GM19455 (cell line): ENCODE measurements around the gene PCYT1B.
"Not testable (repeated sequence)": the region's sequence is repeated elsewhere in the genome, so short reads cannot be mapped to it uniquely, and the experiment has no call there.

Experiments
- ATAC-seq: cut with Tn5 transposase; IDR thresholded peaks from one replicate; pipeline ENCODE4 v1.9.1; 2021; ENCODE audit not compliant: unreplicated experiment

The PCYT1B gene

DNA sequence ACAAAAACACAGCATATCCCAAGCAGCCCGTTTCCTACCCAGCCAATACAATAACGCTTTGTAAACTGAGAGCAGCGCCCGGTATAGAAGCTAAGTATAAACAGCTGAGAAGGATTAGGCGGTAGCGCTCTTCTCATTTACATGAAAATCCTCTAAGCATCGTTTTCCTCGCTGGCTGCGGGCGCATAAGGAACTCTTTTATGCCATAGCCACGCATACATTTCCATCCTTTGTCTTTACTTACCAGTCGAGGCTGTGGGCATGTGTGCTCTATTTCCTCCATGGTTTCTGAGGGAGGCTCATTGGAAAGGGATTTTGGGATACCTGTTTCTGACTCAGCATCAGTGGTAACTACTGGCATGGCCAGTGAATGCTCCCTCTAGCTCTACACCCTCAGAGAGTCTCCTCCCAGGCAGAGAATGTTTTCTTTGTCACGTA is 383 bp downstream of the PCYT1B start:
- no peak for ATAC-seq

DNA sequence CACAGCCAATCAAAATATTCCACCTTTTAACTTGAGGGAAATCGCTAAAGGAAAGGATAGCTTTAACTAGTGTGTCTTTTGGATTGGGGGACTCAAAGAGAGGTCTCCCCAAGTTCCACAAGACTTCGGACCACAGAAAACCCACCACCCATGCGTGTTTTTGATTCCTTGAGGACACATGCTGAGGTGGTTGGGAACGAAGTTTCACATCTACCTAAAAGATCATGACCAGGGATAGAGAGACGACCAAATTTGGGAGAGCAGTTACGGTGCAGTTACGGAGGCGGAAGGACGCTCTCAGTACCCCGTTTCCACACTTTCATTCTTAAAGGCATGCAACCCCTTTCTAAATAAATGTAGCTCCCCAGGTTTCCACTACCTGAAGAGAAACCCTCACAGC is 1.1 kb downstream of the PCYT1B start:
- ATAC-seq: no peak

DNA sequence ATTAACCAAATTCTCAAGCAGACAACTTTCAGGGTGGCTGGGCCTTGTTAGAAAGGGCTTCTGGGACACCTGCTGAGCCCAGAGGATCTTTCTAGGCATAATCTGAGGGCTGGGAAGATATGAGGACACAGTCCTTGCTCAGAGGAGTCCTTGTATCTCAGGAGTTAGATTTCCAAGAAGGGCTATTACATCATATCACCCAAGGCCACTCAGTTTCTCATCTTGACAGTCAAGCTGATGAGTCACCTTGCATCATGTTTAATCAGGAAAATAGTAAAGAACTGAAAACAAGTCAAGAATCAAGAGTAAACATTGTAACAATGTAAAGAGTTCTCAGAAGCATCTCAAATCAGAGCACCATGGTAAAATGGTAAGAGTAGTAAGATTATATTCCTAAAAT is 4.0 kb downstream of the PCYT1B start:
- no peak for ATAC-seq

DNA sequence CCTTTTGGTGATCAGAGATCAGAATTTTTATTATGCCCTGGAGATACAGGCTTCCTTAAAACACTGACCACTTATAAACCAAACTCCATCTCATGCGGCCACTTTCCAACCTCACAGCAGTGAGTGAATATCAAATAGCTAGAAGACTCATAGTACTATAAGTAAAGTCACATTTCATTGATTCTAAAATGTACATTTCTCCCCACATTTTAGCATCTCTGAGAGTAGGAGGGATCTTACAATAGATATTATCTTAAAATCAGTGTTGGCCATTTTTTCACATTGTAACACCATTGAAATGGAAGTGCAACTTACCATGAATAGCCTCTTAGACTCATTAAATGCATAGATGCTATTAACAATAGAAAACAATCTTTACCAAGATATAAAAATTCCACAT is 17.4 kb downstream of the PCYT1B start:
- no peak for ATAC-seq

DNA sequence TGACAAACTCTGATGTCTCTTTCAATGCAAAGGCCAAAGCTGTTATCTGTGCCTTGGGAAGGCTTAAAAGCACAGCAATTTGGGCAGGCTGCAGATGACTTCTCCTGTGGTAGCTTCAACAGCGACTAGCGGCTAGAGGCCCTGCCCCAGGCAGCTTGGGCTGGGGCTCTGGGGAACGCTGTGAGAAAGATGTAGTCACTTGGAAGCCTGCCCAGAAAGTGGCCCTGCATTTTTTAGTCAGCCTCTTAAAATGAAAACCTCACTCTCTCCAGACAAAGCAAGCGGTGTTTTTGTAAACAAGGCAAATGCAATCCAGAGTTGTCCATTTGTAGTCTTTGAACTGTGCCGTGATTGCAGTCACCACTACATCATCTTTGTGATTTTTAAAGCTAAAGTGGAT is 27.5 kb downstream of the PCYT1B start:
- ATAC-seq: no peak

DNA sequence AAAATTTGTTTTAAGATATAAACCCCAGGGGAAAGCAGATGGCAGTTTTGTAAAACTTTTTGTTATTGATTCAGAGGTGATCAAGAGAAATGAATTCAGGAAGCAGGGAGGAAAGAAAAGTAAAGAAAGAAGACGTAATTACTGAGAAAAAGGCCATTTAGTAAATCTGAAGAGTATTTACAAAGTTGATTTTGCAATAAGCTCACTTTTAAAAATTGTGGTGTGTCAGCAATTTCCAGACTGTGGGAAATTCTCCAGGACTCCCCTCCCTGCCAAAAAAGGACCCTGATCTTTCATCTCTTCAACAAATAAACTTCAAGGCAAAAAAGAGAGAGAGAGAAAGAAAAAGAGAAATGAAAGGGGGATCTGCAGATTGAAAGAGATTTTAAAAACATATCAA is 36.6 kb downstream of the PCYT1B start:
- no peak for ATAC-seq

DNA sequence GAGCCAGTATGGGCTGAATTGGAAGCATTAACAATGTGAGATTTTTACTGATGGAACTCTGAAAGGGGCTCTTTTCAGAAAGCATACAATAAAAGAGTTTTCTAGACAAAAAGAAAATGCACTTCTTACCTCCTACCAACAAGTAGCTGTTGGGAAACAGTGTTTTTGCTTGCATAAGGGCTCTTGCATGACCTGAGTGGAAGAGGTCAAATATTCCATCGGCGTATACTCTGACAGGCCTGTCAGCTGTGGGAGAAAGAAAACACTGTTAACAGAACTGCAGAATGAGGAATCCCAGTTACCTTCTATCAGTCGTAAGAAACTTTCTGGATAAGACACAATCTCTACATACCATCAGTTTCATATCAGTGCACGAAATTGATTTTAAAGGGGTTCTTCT is 39.5 kb downstream of the PCYT1B start:
- ATAC-seq: no peak

DNA sequence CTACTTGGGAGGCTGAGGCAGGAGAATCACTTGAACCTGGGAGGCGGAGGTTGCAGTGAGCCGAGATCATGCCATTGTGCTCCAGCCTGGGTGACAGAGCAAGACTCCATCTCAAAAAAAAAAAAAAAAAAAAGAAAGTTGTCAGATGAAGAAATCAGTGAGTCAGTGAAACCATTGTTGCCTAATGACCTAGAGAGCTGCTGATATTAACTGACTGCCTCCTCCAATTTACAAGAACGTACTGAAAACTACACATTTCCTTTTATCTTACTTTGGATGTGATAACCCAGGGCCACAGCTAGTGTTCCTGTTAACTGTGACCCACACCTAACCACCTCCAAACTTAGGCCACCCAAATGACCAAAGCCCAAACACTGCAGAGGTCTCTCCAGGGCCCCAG is 41.2 kb downstream of the PCYT1B start:
- not testable (repeated sequence) for ATAC-seq

DNA sequence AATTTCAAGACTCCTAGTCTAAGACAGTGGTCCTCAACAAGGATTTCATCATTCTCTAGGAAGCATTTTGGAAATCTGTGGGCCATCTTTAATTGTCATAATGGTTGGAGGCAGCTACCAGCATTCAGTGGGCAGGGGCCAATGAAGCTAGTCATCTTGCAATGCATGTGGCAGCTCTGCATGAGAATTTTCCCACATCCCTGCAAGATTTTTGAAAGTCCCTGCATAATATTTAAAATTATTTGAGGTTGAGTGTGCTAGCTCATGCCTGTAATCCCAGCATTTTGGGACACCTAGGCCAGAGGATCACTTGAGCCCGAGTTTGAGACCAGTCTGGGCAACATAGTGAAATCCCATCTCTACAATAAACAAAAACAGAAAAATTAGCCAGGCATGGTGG is 44.0 kb downstream of the PCYT1B start:
- no peak for ATAC-seq

DNA sequence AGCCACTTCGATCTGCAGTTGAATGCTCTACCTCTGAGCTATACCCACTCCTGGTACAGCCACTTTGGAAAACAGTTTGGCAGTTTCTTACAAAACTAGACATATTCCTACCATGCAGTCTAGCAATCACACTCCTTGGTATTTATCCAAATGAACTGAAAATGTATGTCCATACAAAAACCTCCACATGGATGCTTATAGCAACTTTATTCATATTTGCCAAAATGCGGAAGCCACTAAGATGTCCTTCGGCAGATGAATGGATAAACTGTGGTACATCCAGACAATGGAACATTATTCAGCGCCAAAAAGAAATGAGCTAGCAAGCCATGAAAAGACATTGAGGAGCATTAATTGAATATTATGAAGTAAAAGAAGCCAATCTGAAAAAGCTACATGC is 45.3 kb downstream of the PCYT1B start:
- ATAC-seq: no peak

DNA sequence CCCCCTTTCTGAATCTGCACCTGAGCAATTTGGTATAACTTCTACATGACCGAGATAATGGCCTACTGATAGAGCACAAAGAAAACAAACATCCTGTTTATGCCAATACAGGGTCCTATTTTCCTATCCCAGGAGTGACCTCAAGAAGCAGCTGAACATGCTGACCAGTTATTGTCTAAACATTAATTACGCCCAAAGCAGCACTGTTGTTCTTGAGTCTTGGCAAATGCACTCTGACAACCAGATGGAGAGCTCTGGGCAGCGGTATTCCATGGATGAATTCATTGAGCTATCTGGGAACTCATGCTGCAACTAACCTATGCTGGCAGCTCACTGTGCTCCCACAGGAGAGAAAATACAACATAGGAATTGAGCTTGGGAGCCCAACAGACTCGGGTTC is 52.6 kb downstream of the PCYT1B start:
- no peak for ATAC-seq

DNA sequence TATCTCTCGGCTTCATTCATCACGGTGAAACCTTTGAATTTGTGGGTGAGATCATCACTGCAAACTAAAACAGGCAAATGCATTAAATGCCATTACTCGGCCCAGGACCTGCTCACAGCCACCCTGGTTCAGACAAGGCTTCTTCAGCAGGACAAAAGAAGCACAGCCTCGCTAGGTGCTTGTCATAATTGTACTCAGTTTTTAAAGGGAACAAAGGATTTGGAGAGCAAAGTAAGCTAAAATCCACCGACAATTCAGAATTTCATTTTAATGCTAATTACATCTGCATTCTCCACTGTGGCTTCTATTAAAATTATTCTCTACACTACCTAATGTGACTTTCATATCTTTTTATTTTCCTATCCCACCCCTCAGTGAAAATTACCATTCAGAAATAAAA is 57.0 kb downstream of the PCYT1B start:
- ATAC-seq: no peak

DNA sequence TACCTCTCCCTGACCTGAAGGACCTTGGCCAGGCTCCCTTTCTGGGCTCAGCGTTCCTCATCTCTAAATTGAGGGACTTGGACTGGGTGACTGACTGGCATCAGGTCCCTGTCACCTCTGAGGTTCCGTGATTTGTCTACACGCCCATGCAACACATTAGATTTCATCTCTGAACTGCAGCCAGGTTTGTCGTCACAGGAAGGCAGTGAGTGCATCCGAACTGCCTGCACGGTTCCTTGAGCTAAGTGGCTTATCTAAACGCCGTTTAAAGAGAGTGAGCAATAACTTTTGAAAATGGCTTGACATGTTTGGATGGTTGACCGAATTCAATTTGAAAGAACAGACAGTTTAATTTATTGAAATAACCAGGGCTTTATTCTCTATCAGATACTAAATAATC is 70.1 kb downstream of the PCYT1B start:
- ATAC-seq: no peak

DNA sequence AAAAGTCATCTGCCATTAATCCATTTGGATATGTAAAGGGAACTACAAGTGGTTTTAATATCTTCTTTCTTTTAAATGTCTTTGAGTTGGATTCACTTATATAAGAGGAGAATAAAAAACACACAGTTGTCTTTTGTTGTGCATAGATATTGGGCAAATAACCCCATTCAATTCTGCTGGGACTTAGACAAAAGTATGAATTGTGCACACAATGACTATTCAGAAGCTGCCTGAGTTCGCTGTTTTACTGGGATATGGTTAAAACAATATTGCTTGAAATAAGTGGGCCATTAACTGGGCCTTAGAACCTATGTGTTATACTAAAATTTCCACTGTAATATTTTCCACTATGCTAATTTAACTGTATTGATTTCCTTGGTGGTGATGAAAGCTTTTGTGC is 71.7 kb downstream of the PCYT1B start:
- no peak for ATAC-seq

DNA sequence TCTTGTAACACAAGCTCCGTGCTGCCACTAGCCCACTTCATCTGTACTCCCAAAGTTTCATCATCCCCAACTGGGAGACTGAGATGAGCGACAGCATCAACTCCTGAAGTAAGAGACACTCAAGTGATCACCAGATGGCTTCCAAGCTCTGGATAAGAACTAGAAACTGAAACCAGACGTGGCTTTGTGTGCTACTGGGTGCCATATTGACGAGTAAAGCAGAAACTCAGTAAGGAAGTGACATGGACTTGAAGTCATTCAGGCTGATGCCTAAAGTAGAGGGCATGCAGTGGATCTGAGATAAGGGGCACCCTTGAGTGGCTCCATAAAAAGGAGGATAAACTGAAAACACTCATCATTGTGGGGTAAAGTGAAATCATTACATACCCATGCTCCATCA is 72.4 kb downstream of the PCYT1B start:
- ATAC-seq: no peak

DNA sequence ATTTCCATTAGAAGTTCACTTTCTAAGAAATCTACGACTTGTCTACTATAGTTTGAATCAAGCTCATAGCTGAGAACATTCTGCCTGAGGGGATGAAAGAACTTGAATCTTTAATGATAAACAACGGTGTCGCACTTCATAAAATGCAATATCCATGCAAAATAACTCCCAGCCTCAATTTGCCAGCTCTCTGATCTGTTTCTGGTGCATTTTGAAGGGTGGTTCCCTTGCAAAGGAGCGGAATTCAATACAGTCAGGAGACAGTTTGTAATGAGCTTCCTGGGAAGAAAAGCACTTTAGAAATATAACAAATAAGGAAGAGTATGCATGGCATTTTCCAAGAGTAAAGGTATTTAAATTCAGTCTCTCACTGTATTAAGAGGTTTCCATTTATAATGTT is 80.0 kb downstream of the PCYT1B start:
- no peak for ATAC-seq

DNA sequence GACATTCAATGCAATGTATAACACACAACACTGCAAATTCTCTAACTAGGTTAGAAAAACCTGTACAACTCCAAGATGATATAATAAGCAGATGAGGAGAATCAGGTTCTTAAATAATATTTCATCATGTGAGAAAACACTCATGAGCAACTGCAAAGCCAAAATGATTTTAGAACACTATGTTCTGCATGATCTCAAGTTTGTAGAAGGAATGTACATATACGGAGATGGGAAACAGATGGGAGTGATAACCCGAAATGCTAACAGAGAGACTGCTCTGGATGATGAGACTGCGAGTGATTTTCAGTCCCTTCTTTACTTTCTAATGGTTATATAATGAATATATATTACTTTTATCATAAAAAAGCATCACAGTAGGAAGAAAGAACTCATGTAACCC is 80.9 kb downstream of the PCYT1B start:
- no peak for ATAC-seq

DNA sequence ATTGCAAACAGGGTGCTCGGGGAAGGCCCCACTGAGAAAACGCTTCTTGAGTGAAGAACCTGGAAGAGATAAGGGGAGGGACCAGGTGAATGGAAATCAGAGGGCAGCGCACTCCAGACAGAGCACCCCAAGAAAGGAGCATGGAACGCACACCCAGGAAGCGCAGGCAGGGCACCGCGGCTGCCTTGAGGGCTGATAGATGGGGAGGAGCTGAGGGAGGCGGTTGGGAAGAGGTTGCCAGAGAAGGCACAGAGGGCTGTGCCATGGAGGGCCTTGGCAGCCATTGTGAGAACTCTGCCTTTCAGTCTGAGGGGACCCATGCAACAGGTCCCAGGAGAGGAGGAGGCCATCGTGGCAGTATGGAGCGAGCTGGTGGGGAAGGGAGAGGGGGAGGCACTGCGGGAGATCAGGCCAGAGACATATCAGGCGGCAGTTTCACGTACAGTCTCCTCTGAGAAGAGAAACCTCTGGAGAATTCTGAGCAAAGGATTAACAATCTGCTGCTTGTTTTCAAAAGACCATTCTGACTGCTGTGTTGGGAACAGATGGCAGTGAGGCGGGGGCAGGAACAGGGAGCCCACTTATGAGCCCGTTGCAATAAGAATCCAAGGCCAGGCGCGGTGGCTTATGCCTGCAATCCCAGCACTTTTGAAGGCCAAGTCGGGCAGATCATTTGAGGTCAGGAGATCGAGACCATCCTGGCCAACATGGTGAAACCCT is 83.7 kb downstream of the PCYT1B start:
- no peak for ATAC-seq

DNA sequence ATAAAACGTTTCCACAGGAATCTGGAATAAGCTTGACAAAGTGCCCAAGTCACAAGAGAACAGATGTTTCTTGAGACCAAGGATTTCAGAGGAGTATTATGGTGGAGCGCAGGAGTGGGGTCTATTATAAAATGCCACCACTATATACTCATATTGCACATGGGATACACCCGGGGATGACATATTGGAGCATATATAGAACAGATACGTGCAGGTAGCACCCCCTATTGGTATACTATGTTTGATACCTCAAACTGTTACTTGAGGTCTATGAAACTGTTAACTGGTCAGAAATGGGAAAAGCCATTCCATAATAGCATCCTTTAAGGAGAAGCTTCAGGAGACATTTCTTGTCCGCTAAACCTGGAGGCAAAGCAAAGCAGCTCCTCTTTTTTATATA is 86.0 kb downstream of the PCYT1B start:
- no peak for ATAC-seq

DNA sequence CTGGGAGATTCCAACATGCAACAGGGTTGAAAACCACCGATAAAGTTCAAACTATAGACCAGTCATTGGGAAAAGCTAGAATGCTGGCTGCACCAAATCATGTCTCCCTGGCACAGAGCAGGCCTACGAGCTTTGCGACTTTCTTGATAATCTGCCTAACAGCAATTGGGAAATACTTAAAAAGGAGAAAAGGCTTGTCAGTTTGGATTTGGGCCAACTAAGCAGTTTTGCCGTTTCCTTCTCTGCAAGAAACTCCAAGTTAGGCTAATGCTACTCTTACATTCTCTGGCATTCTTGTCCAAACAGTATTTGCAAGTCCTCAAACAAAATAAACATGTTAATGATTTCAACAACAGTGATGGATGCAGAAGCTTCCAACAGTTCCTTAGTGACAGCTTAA is 94.1 kb downstream of the PCYT1B start:
- ATAC-seq: no peak

DNA sequence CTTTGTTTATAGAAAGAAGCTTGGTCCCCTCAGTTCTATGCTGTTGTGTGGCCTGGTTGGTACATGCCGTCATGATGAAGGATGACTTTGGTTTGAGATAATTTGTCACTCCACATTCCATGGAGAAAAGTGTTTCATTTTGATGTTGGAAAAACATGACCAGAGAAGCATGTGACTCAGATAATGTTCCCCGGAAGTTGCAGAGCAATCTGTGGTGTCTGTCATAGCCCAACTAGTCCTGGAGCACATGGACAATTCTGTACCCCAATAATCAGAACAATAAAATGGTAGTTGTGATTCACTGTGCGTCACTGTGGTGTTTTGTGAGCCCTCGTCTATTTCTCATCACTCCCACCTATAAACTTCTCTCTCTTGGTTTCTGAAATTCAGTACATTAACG is 97.0 kb downstream of the PCYT1B start:
- ATAC-seq: no peak

DNA sequence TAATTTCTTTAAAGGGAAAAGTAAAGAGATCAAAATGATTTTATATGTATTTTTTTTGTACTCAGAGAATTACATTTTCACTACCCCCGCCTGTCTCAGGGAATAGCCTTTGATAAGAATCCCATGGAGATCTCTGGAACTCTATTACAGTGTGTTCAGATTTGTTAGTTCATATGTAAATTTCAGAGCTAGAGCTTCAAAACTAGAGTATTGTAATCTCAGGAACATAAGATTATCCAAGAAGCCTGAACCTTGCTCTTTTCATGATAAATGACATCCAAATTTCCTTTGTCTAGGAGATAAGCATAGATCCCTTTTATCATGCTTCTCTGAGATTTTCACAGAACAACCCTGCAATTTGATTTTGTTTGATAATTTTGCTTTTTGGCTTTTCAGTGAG is 99.2 kb downstream of the PCYT1B start:
- no peak for ATAC-seq

DNA sequence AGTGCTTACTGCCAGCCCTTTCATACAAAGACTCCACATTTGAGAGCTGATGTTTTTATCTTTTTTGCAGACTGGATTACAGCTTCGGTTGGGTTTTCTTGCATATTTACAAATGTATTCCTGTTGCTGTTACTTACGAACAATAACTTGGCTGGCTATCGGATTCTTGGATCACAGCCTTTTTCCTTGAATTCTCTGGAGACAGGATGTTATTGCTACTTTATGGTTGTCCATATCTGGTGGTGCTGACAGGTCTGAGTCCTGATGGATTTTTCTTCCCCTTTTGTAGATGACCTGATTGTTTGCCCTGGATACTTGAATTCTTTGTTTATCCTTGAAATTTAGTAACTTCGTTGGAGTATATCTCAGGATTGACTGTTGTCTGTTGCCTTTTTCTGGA is 104.4 kb downstream of the PCYT1B start:
- ATAC-seq: no peak

DNA sequence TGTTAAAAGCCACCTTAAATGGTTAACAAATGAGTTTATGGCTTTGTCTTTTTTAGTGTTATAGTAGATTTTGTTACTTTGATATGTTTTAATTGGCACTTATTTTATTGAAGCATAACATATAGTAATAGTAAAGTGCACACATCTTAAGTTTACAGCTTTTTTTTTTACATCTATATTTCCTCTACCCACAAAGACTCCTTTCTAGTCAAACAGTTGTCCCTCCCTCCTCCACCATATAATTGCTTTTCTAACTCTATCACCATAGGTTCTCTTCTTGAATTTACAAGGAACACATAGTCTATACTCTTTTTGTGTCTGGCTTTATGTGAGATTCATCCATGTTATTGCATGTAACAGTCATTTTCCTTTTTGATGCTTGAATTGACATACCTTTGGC is 110.6 kb downstream of the PCYT1B start:
- no peak for ATAC-seq
